NCI-H2081 (cell line): ENCODE measurements around the gene PRRT1B.

Experiments
- DNase-seq, 2 experiments: peaks; one replicate each; lab custom pipeline; 2025; lab: John Stamatoyannopoulos, UW

Gene PRRT1B

GRCh38 chr9:131596430-131596743 is 51.1 kb downstream of the PRRT1B start:
- no peak for DNase-seq

- no peak for DNase-seq
Measured at GRCh38 chr9:131597246-131597645, 51.9 kb downstream of the PRRT1B start.

GRCh38 chr9:131598121-131598520 is 52.8 kb downstream of the PRRT1B start:
- no peak for DNase-seq

- DNase-seq, result no peak
Measured at GRCh38 chr9:131601683-131602181, 56.4 kb downstream of the PRRT1B start.

GRCh38 chr9:131603199-131603598 is 57.9 kb downstream of the PRRT1B start:
- DNase-seq, result no peak

GRCh38 chr9:131603711-131604439 is 58.6 kb downstream of the PRRT1B start:
- DNase-seq, result no peak

GRCh38 chr9:131605770-131606590 is 60.7 kb downstream of the PRRT1B start:
- DNase-seq, result no peak

GRCh38 chr9:131606896-131607567 is 61.7 kb downstream of the PRRT1B start:
- DNase-seq, result no peak

- no peak for DNase-seq
Measured at GRCh38 chr9:131607591-131607990, 62.3 kb downstream of the PRRT1B start.

GRCh38 chr9:131608493-131609037 is 63.2 kb downstream of the PRRT1B start:
- DNase-seq, result no peak
